Measurements from ENCODE around the gene TMEM219. TPM values are rescaled to one million over a fixed set of nuclear protein-coding genes. Genes with fewer than 3 reads are reported as not detected.

The TMEM219 gene
- total and polyA plus RNA-seq, 4 donors = 56.4 to 210 (median 134) TPM

DNA sequence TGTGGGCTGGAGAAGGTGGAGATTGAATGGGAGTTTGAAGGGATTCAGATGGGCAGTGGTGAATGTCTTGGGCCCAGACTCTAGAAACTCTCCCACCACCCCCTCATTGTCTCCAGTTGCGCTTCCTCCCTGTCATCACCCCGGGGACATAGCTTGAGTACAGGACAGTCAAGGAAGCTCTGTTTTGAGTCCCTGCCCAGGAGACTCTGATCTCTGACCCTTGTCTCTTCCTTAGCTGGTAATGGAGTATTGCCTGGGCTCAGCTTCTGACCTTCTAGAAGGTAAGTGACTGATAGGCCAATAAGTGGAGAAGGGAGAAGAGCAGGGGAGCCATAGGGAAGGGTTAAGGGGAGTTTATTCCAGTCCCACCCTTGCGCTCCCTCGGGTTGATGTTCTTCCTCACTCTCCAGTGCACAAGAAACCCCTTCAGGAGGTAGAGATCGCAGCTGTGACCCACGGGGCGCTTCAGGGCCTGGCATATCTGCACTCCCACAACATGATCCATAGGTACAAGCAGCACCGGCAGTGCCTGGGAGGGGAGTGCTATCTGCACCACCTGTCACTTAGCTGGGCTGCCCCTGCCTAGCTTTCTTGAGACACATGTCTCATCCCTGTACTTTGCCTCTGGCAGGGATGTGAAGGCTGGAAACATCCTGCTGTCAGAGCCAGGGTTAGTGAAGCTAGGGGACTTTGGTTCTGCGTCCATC lies 16.8 kb downstream of the TMEM219 start:
- H3K27ac ChIP-seq (ENCODE audit: low read depth in 1 of 2, low read length in 1 of 2) = peak overlapping the region in 1 of 2 donors; percentile 49
- no peaks in the 10 kb centered on the region for H3K27me3 ChIP-seq (ENCODE audit: control insufficient read depth in 3 of 3, insufficient read depth in 3 of 3, low read length in 2 of 3)
- no peak overlapping the region for H3K9ac ChIP-seq (ENCODE audit: insufficient read depth in 1 of 2, low read length in 2 of 2)

DNA sequence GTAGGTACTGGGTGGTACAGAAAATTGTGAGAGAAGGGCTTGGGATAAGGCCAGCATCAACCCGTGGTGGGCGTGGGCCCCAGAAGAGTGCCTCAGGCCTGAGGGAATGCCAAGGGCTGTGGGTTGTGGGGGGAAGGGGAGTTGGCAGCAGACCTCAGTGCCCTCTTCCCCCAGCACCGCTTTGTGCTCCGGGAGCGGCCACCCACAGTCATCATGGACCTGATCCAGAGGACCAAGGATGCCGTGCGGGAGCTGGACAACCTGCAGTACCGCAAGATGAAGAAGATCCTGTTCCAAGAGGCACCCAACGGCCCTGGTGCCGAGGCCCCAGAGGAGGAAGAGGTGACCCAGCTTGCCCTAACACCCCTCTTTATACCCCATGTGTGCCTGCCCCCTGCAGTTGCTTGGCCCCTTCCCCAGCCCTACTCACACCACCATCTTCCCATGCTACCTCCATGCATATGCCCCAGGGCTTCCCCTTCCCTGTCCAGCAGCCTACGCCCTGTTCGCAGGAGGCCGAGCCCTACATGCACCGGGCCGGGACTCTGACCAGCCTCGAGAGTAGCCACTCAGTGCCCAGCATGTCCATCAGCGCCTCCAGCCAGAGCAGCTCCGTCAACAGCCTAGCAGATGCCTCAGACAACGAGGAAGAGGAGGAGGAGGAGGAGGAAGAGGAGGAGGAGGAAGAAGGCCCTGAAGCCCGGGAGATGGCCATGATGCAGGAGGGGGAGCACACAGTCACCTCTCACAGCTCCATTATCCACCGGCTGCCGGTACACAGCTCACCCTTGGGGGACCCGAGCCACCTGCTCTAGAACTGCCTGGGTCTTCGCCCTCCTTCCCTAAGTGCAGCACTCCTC lies 20.9 kb downstream of the TMEM219 start:
- ATAC-seq (ENCODE audit: insufficient read depth, low FRiP score) = no peak
- H3K36me3 ChIP-seq (ENCODE audit: control insufficient read depth in 4 of 4, insufficient read depth in 4 of 4, low read length in 4 of 4) = peaks cover 39 to 86% (median 80%) of the 10 kb centered on the region in 4 donors

More for the DNA sequence above, 16.8 kb downstream of the TMEM219 start:
- peaks cover 14 to 31% (median 19%) of the 10 kb centered on the region in 5 donors for H3K4me1 ChIP-seq (ENCODE audit: control insufficient read depth in 5 of 5, insufficient read depth in 5 of 5, low read length in 5 of 5)
- H3K36me3 ChIP-seq (ENCODE audit: control insufficient read depth in 4 of 4, insufficient read depth in 4 of 4, low read length in 4 of 4) = peaks cover 19 to 60% (median 52%) of the 10 kb centered on the region in 4 donors
- 86 to 88% methylated on average over 9 of the region's 9 CpGs for WGBS, 2 donors
- no peaks in the 10 kb centered on the region for H3K9me3 ChIP-seq (ENCODE audit: control insufficient read depth in 4 of 4, insufficient read depth in 3 of 4, low read length in 3 of 4)
- TF ChIP-seq CTCF (IDR thresholded peaks at IDR 0.05; ENCODE audit: control extremely low read depth, extremely low read depth) = no peak
- ATAC-seq (ENCODE audit: insufficient read depth, low FRiP score) (no peak), DNase-seq (no peak)
- H3K4me3 ChIP-seq = no peak overlapping the region

DNA sequence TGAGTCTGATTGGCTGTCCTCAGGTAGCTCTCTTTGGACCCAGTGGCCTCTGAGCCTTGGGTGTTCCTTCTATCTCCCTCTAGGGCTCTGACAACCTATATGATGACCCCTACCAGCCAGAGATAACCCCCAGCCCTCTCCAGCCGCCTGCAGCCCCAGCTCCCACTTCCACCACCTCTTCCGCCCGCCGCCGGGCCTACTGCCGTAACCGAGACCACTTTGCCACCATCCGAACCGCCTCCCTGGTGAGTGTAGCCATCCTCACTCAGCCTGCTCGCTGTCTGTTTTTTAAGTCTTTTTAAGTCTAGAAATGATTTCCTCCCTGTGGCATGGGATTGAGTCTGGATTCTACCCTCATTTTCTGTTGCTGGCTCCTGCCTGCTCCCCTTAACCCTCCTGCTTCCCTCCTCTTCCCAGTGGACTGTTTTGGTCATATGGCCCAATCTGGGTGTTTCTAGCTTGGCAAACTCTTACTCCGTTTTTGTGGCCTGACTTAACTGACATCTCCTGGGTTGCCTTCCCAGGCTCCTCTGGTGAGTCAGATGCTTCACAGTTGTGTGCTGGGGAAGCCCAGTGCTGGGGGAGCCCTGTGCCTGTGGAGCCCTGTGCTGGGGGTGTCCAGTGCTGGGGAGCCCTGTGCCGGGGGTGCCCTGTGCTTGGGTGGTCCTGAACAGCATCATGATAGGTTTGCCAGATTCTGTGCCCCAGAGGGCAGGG lies 21.7 kb downstream of the TMEM219 start:
- H3K4me1 ChIP-seq (ENCODE audit: control insufficient read depth in 5 of 5, insufficient read depth in 5 of 5, low read length in 5 of 5) = peaks cover 0 to 10% (median 0%) of the 10 kb centered on the region in 5 donors
- no peak overlapping the region for H3K9ac ChIP-seq (ENCODE audit: insufficient read depth in 1 of 2, low read length in 2 of 2)
- H3K36me3 ChIP-seq (ENCODE audit: control insufficient read depth in 4 of 4, insufficient read depth in 4 of 4, low read length in 4 of 4) = peaks cover 39 to 85% (median 78%) of the 10 kb centered on the region in 4 donors
- ATAC-seq (ENCODE audit: insufficient read depth, low FRiP score) (no peak), DNase-seq (no peak)
- H3K9me3 ChIP-seq (ENCODE audit: control insufficient read depth in 4 of 4, insufficient read depth in 3 of 4, low read length in 3 of 4) = no peaks in the 10 kb centered on the region
- H3K4me3 ChIP-seq = no peak overlapping the region
- peak overlapping the region in 1 of 2 donors; percentile 57 for H3K27ac ChIP-seq (ENCODE audit: low read depth in 1 of 2, low read length in 1 of 2)
- no peaks in the 10 kb centered on the region for H3K27me3 ChIP-seq (ENCODE audit: control insufficient read depth in 3 of 3, insufficient read depth in 3 of 3, low read length in 2 of 3)
- 87 to 96% methylated on average over 12 of the region's 12 CpGs for WGBS, 2 donors
- no peak for TF ChIP-seq CTCF (IDR thresholded peaks at IDR 0.05; ENCODE audit: control extremely low read depth, extremely low read depth)

More for the DNA sequence above, 20.9 kb downstream of the TMEM219 start:
- H3K4me3 ChIP-seq = no peak overlapping the region
- peaks cover 0 to 15% (median 0%) of the 10 kb centered on the region in 5 donors for H3K4me1 ChIP-seq (ENCODE audit: control insufficient read depth in 5 of 5, insufficient read depth in 5 of 5, low read length in 5 of 5)
- DNase-seq = no peak
- WGBS, 2 donors = 85 to 86% methylated on average over 23 to 24 of the region's 24 CpGs
- H3K27me3 ChIP-seq (ENCODE audit: control insufficient read depth in 3 of 3, insufficient read depth in 3 of 3, low read length in 2 of 3) = no peaks in the 10 kb centered on the region
- no peak overlapping the region for H3K27ac ChIP-seq (ENCODE audit: low read depth in 1 of 2, low read length in 1 of 2)
- H3K9me3 ChIP-seq (ENCODE audit: control insufficient read depth in 4 of 4, insufficient read depth in 3 of 4, low read length in 3 of 4) = no peaks in the 10 kb centered on the region
- no peak overlapping the region for H3K9ac ChIP-seq (ENCODE audit: insufficient read depth in 1 of 2, low read length in 2 of 2)
- TF ChIP-seq CTCF (IDR thresholded peaks at IDR 0.05; ENCODE audit: control extremely low read depth, extremely low read depth) = no peak
